Measurements from ENCODE around the gene CBLC. TPM values are rescaled to one million over a fixed set of nuclear protein-coding genes. Genes with fewer than 3 reads are reported as not detected.

CBLC gene
- polyA plus RNA-seq, 1 donor from 2014 or later, result not detected

- TF ChIP-seq CTCF (IDR thresholded peaks at IDR 0.05; ENCODE audit: poor library complexity, severe bottlenecking) (no peak), POLR2AphosphoS5 (IDR thresholded peaks at IDR 0.05) (no peak), EP300 (conservative IDR thresholded peaks at IDR 0.05; ENCODE audit: poor library complexity, severe bottlenecking) (no peak), RAD21 (conservative IDR thresholded peaks at IDR 0.05) (no peak)
These were observed 49.5 kb upstream of the CBLC start (continued) for GRCh38 chr19:44728178-44728577.

GRCh38 chr19:44729516-44730033 is 48.1 kb upstream of the CBLC start:
- H3K4me2 ChIP-seq (ENCODE audit: low read length), result no peak overlapping the region
- no peaks in the 10 kb centered on the region for H3K9me2 ChIP-seq (ENCODE audit: insufficient read depth, low read length)
- no peaks in the 10 kb centered on the region for H4K20me1 ChIP-seq (ENCODE audit: insufficient read depth)
- no peak overlapping the region for H3K4me3 ChIP-seq (ENCODE audit: low read length)
- H3K27me3 ChIP-seq (ENCODE audit: insufficient read depth, low read depth, low read length), result no peaks in the 10 kb centered on the region
- no peak overlapping the region for H3K27ac ChIP-seq (ENCODE audit: low read length)
- no peak overlapping the region for H2AFZ ChIP-seq (ENCODE audit: low read depth, low read length)
- H3K36me3 ChIP-seq (ENCODE audit: insufficient read depth, low read length), result no peaks in the 10 kb centered on the region
- no peaks in the 10 kb centered on the region for H3K9me3 ChIP-seq (ENCODE audit: low read length)
- TF ChIP-seq EZH2 (IDR thresholded peaks at IDR 0.05; ENCODE audit: borderline replicate concordance, insufficient read depth, low read length, poor library complexity, severe bottlenecking) (no peak), MXI1 (conservative IDR thresholded peaks at IDR 0.05; ENCODE audit: poor library complexity, severe bottlenecking) (no peak), EP300 (conservative IDR thresholded peaks at IDR 0.05; ENCODE audit: poor library complexity, severe bottlenecking) (no peak), RAD21 (conservative IDR thresholded peaks at IDR 0.05) (no peak), TAF1 (IDR thresholded peaks at IDR 0.05; ENCODE audit: low read depth) (no peak), REST (IDR thresholded peaks at IDR 0.05; ENCODE audit: borderline replicate concordance) (no peak), CTCF (IDR thresholded peaks at IDR 0.05; ENCODE audit: poor library complexity, severe bottlenecking) (no peak), SMC3 (conservative IDR thresholded peaks at IDR 0.05; ENCODE audit: poor library complexity) (no peak), POLR2AphosphoS5 (IDR thresholded peaks at IDR 0.05) (no peak)
- no peaks in the 10 kb centered on the region for H3F3A ChIP-seq (ENCODE audit: insufficient read depth, low read length, poor library complexity, severe bottlenecking)
- no peak overlapping the region for H3K9ac ChIP-seq (ENCODE audit: low read length)
- no peaks in the 10 kb centered on the region for H3K79me2 ChIP-seq (replicated peaks; ENCODE audit: insufficient read depth, low read length)

All from neural cell (in vitro differentiated cells).